Karpas-422 (cell line): ENCODE data around the gene ZSCAN12. TPM values are rescaled to one million over a fixed set of nuclear protein-coding genes. Genes with fewer than 3 reads are reported as not detected.
"Not testable (repeated sequence)": the region's sequence is repeated elsewhere in the genome, so short reads cannot be mapped to it uniquely, and the experiment has no call there.

Experiments
- DNase-seq: peaks from one replicate; pipeline ENCODE4 v3.0.0-alpha.2; 2015
- H2AFZ ChIP-seq: fragments of 200-600 bp; sonication (generic); 2 replicates; pipeline ENCODE4 v1.6.1; 2014; ENCODE audit warnings: antibody characterized with exemption, low read length, mixed read lengths
- H3K27ac ChIP-seq: fragments of 200-600 bp; sonication (generic); 2 replicates; pipeline ENCODE4 v1.5.1; 2014; ENCODE audit warnings: mild to moderate bottlenecking, low read length, moderate library complexity
- H3K27me3 ChIP-seq: fragments of 200-600 bp; sonication (generic); 2 replicates; pipeline ENCODE4 v1.6.1; 2014; ENCODE audit warnings: low read length, mixed read lengths
- H3K36me3 ChIP-seq: fragments of 200-600 bp; sonication (generic); 2 replicates; pipeline ENCODE4 v1.6.1; 2014; ENCODE audit warnings: low read length, mixed read lengths; ENCODE audit not compliant: insufficient read depth
- H3K4me1 ChIP-seq: fragments of 200-600 bp; sonication (generic); 2 replicates; pipeline ENCODE4 v1.6.1; 2014; ENCODE audit warnings: mild to moderate bottlenecking, low read length, mixed read lengths
- H3K4me2 ChIP-seq: fragments of 200-600 bp; sonication (generic); 2 replicates; pipeline ENCODE4 v1.6.1; 2014; ENCODE audit warnings: low read length, low read depth, mild to moderate bottlenecking; ENCODE audit not compliant: poor library complexity, severe bottlenecking
- H3K4me3 ChIP-seq: fragments of 200-600 bp; sonication (generic); 2 replicates; pipeline ENCODE4 v1.5.1; 2014; ENCODE audit warnings: mild to moderate bottlenecking, antibody characterized with exemption, low read length, mixed read lengths
- H3K79me2 ChIP-seq: fragments of 200-600 bp; sonication (generic); 2 replicates; pipeline ENCODE4 v1.6.1; 2014; ENCODE audit warnings: mild to moderate bottlenecking, low read length, mixed read lengths
- H3K9ac ChIP-seq: fragments of 200-600 bp; sonication (generic); 2 replicates; pipeline ENCODE4 v1.6.0; 2014; ENCODE audit warnings: low read length
- H3K9me2 ChIP-seq: fragments of 200-600 bp; sonication (generic), shearing (Covaris generic); replicated peaks from 2 replicates; pipeline ENCODE4 v1.6.0; 2014; ENCODE audit warnings: mild to moderate bottlenecking, low read length, moderate library complexity; ENCODE audit not compliant: insufficient read depth
- H3K9me3 ChIP-seq: fragments of 300-700, 200-600 bp; sonication (generic); 2 replicates; pipeline ENCODE4 v1.6.1; 2014; ENCODE audit warnings: low read length, mixed read lengths
- H4K20me1 ChIP-seq: fragments of 200-600 bp; sonication (generic); 2 replicates; pipeline ENCODE4 v1.6.1; 2014; ENCODE audit warnings: mild to moderate bottlenecking, antibody characterized with exemption, low read length, low read depth; ENCODE audit not compliant: insufficient read depth
- total RNA-seq: library from RNA; depleted of rRNA; stranded (reverse); fragments of >200 nt; shearing (Covaris generic); gene quantifications from 2 replicates; pipeline ENCODE4 v1.2.3, GENCODE V29; 2014; ENCODE audit warnings: low replicate concordance; rRNA removed

Gene ZSCAN12
- total RNA-seq = 9.3 and 12.0 TPM in 2 replicates

DNA sequence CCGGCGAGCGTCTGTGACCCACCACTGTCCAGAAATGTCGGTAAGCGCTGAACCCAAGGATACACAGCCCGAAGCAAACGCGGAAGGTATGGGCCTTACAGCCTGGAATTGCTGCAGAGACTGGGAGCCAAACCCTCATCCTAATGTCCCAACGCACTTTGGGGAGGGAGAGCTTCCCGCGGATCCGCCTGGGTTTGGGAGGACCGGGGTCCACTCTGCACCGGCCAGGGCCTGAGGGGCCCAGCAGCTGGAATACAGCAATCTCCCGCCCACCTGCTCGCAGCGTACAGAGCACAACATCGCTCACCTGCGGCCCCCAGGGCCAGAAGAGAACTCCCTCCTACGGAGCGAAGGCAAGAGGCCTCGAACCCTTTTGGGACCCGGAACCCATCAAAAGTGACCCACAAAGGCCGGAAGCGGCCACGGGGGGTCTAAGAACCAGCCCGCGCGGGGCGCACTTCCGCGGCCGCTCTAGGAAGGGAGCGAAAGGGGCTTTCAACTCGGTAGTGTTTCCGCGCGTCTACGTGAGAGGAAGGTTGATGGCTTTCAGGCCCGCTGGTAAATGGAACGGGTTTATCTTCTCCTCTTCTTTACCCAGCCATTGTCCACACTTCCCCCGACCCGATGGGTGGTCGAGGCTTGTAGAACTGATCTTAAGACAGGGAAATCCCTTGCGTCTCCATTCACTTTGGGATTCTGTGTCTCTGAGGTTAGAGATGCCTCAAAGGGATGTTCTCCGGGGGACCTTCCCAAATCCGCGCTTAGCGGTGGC lies at the start of gene ZSCAN12:
TSS of gene ZSCAN12 (minus strand) at position 398 of the 772 bp plus-strand sequence. CDS start 1,342 bp downstream, outside the sequence.
- peak within 1 kb of the TSS; percentile 92 for H3K9ac ChIP-seq
- no peaks in the 10 kb centered on the region for H3K27me3 ChIP-seq
- H3K4me1 ChIP-seq = peaks cover 26% of the 10 kb centered on the region
- H3K27ac ChIP-seq = peak within 1 kb of the TSS; percentile 84
- peak within 1 kb of the TSS; percentile 87 for H3K4me3 ChIP-seq
- H4K20me1 ChIP-seq = no peaks in the 10 kb centered on the region
- H3K79me2 ChIP-seq = peaks cover 47% of the 10 kb centered on the region
- peak within 1 kb of the TSS; percentile 66; the same call in 1 of the 2 replicates for H2AFZ ChIP-seq
- H3K9me3 ChIP-seq = no peaks in the 10 kb centered on the region
- no peaks in the 10 kb centered on the region; the same call in 1 of the 2 replicates for H3K9me2 ChIP-seq
- peak within 1 kb of the TSS; percentile 97 for H3K4me2 ChIP-seq
- H3K36me3 ChIP-seq = peaks cover 36% of the 10 kb centered on the region
- peak; percentile 98 for DNase-seq

GRCh38 chr6:28449056-28449455 lies 49.5 kb upstream of the ZSCAN12 start:
- no peak for DNase-seq
- H3K36me3 ChIP-seq = no peaks in the 10 kb centered on the region
- H3K79me2 ChIP-seq = no peaks in the 10 kb centered on the region
- H3K27me3 ChIP-seq = no peaks in the 10 kb centered on the region
- no peaks in the 10 kb centered on the region for H4K20me1 ChIP-seq
- H3K4me3 ChIP-seq = no peak overlapping the region
- H3K9me3 ChIP-seq = 0 out of 2 replicates have a peak, but pooled peaks cover 7% of the 10 kb centered on the region
- no peak overlapping the region for H3K27ac ChIP-seq
- H3K9me2 ChIP-seq = no peaks in the 10 kb centered on the region
- H3K4me1 ChIP-seq = no peaks in the 10 kb centered on the region
- no peak overlapping the region for H2AFZ ChIP-seq
- H3K9ac ChIP-seq = no peak overlapping the region
- no peak overlapping the region for H3K4me2 ChIP-seq

GRCh38 chr6:28447512-28447906 lies 48.0 kb upstream of the ZSCAN12 start:
- H3K4me1 ChIP-seq, H3K4me2 ChIP-seq, H2AFZ ChIP-seq, H3K9me3 ChIP-seq, DNase-seq, H3K4me3 ChIP-seq, H3K79me2 ChIP-seq, H3K27ac ChIP-seq, H3K9me2 ChIP-seq, H3K9ac ChIP-seq, H4K20me1 ChIP-seq, H3K27me3 ChIP-seq, H3K36me3 ChIP-seq: not testable (repeated sequence)

DNA sequence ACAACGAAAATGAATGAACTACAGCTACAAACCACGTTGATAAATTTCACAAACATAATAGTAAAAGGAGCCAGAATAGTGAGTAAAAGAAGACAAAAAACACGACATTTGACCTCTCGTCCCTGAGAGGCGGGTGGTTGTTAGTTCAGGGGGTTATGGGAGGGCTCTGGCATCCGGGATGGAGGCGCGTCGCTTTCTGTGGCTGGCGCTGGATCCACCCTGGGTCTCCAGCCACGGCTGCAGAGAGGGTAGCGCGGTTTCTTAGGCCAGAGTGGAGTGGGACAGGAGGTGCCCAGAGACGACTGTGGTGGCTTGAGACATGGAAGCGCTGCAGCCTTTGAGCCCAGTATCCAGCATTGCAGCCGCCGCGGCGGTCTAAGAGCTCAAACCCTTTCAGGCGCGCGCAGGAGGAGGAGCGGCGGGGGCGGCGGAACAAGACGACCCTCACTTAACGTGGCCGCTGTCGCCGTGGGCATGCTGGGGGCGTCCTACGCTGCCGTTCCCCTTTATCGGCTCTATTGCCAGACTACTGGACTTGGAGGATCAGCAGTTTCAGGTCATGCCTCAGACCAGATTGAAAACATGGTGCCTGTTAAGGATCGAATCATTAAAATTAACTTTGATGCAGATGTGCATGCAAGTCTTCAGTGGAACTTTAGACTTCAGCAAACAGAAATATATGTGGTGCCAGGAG lies 47.4 kb upstream of the ZSCAN12 start:
- H2AFZ ChIP-seq = no peak overlapping the region
- H3K27ac ChIP-seq = no peak overlapping the region
- H3K9ac ChIP-seq = no peak overlapping the region
- H3K79me2 ChIP-seq = peaks cover 12% of the 10 kb centered on the region; the same call in 1 of the 2 replicates
- peaks cover 9% of the 10 kb centered on the region for H3K4me1 ChIP-seq
- H3K4me3 ChIP-seq = no peak overlapping the region
- no peak overlapping the region for H3K4me2 ChIP-seq
- 0 out of 2 replicates have a peak, but pooled peaks cover 7% of the 10 kb centered on the region for H3K9me3 ChIP-seq
- DNase-seq = no peak
- no peaks in the 10 kb centered on the region for H3K36me3 ChIP-seq
- no peaks in the 10 kb centered on the region for H3K27me3 ChIP-seq
- H3K9me2 ChIP-seq = no peaks in the 10 kb centered on the region
- no peaks in the 10 kb centered on the region for H4K20me1 ChIP-seq

- not testable (repeated sequence) for H2AFZ ChIP-seq, H3K9me3 ChIP-seq, H3K27me3 ChIP-seq, DNase-seq, H3K9me2 ChIP-seq, H4K20me1 ChIP-seq, H3K9ac ChIP-seq, H3K4me1 ChIP-seq, H3K4me3 ChIP-seq, H3K27ac ChIP-seq, H3K36me3 ChIP-seq, H3K4me2 ChIP-seq
- peaks cover 16% of the 10 kb centered on the region; the same call in 1 of the 2 replicates for H3K79me2 ChIP-seq
These were observed 45.2 kb upstream of the ZSCAN12 start for GRCh38 chr6:28444759-28445158.

- peak; percentile 92 for DNase-seq
These were observed 43.7 kb upstream of the ZSCAN12 start, which contains the start of gene ZSCAN23 for GRCh38 chr6:28443112-28443773. ZSCAN23 (minus strand) TSS chr6:28443491; CDS start chr6:28436266, 7,225 bp downstream.

DNA sequence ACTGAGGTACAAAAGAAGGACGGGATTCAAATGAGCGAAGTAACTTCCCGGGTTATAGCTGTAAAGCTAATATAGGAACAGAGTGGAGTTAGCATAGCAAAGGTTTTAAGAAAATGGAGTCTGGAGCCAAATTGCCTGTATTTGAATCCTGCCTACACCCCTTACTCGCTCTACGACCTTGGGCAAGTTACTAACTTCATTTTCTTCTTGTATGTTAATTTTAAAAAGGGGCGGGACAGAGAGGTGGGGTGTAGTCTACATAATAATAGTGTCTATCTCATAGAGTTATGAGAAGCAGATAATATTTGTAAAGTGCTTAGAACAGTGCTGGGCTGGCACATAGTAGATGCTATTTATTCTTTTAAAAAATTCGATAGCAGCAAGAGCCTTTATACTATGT lies 43.0 kb upstream of the ZSCAN12 start:
- Histone ChIP-seq H3K4me3 (peak overlapping the region; percentile 76), H2AFZ (no peak overlapping the region), H3K4me2 (peak overlapping the region; percentile 63), H3K9me3 (0 out of 2 replicates have a peak, but pooled peaks cover 7% of the 10 kb centered on the region), H3K36me3 (no peaks in the 10 kb centered on the region), H3K79me2 (peaks cover 16% of the 10 kb centered on the region; the same call in 1 of the 2 replicates), H3K27me3 (no peaks in the 10 kb centered on the region), H3K4me1 (peaks cover 9% of the 10 kb centered on the region), H3K27ac (0 out of 2 replicates have a peak overlapping the region, but pooled peaks have one; percentile 16), H3K9me2 (no peaks in the 10 kb centered on the region), H3K9ac (peak overlapping the region; percentile 79), H4K20me1 (no peaks in the 10 kb centered on the region)
- DNase-seq = peak; percentile 51

More at GRCh38 chr6:28443112-28443773, 43.7 kb upstream of the ZSCAN12 start, which contains the start of gene ZSCAN23:
- Histone ChIP-seq H3K9me2 (no peaks in the 10 kb centered on the region), H3K36me3 (no peaks in the 10 kb centered on the region), H3K9ac (peak within 1 kb of the TSS; percentile 79), H2AFZ (peak within 1 kb of the TSS; percentile 95), H3K27ac (0 out of 2 replicates have a peak within 1 kb of the TSS, but pooled peaks have one; percentile 16), H3K4me1 (peaks cover 9% of the 10 kb centered on the region), H3K9me3 (0 out of 2 replicates have a peak, but pooled peaks cover 7% of the 10 kb centered on the region), H3K4me2 (peak within 1 kb of the TSS; percentile 63), H3K79me2 (peaks cover 16% of the 10 kb centered on the region; the same call in 1 of the 2 replicates), H4K20me1 (no peaks in the 10 kb centered on the region), H3K27me3 (no peaks in the 10 kb centered on the region), H3K4me3 (peak within 1 kb of the TSS; percentile 76)
